Measurements from ENCODE around the gene HS6ST2. TPM values are rescaled to one million over a fixed set of nuclear protein-coding genes. Genes with fewer than 3 reads are reported as not detected.

HS6ST2 gene
- total and polyA plus RNA-seq, 11 donors = 0.05 to 0.54 (median 0.17) TPM; not detected in 3

DNA sequence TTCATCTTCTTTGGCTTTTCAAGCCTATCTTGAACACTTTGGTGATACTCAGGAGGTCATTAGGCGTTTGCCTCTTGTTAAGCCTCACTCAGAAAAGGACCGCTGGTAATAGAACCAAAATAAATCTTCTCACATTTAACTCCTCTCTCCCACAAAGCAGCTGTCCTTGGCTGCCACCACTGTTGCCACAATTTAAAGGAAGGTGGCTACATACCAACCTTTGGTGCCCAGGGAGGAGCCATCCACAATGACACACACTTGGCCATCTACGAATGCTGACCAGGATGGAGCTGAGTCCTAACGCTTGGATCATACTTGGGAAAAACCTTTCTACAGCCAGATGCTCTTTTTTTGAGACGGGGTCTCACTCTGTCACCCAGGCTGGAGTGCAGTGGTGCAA lies 210.2 kb downstream of the HS6ST2 start:
- DNase-seq (no peak), ATAC-seq (no peak)
- H3K36me3 ChIP-seq = no peaks in the 10 kb centered on the region
- peaks cover 0 to 29% (median 0%) of the 10 kb centered on the region in 9 donors for H3K27me3 ChIP-seq
- intact Hi-C loops (cut with DNase I) = loop anchor here in 5 of 10 donors (10.0 kb wide), 3 partner anchors 207 to 427 kb away; partner anchors contain the start of gene HS6ST2 (in 4 of the 5)
- TF ChIP-seq POLR2A (IDR thresholded peaks at IDR 0.05) = no peak
- TF ChIP-seq, protein P1, sequence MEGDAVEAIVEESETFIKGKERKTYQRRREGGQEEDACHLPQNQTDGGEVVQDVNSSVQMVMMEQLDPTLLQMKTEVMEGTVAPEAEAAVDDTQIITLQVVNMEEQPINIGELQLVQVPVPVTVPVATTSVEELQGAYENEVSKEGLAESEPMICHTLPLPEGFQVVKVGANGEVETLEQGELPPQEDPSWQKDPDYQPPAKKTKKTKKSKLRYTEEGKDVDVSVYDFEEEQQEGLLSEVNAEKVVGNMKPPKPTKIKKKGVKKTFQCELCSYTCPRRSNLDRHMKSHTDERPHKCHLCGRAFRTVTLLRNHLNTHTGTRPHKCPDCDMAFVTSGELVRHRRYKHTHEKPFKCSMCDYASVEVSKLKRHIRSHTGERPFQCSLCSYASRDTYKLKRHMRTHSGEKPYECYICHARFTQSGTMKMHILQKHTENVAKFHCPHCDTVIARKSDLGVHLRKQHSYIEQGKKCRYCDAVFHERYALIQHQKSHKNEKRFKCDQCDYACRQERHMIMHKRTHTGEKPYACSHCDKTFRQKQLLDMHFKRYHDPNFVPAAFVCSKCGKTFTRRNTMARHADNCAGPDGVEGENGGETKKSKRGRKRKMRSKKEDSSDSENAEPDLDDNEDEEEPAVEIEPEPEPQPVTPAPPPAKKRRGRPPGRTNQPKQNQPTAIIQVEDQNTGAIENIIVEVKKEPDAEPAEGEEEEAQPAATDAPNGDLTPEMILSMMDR (IDR thresholded peaks at IDR 0.05) = no peak
- WGBS, 4 donors = 78 to 96% (median 88%) methylated on average over 5 of the region's 5 CpGs
- no peaks in the 10 kb centered on the region for H3K4me1 ChIP-seq
- H3K9me3 ChIP-seq = no peaks in the 10 kb centered on the region
- H3K27ac ChIP-seq = no peak overlapping the region
- H3K4me3 ChIP-seq = no peak overlapping the region

DNA sequence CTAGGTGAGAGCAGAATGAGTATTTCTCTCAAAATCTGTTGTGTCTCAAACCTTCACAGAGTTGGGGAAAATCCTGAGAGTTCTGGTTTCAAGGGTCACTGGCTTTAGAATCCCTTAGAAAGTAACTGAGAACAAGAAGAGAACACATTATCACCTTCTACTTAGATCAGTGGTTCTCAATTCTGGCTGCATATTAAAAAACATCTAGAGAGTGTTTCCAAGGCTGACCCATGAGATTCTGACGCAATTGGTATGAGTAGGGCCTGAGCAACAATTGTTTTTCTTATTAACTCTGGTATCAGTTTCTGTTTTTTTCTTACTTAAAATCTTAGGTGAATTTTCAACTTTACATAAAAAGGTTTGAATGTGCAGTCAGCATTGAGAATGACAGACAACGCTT lies 212.8 kb downstream of the HS6ST2 start:
- ATAC-seq = no peak
- no peak for TF ChIP-seq POLR2A (IDR thresholded peaks at IDR 0.05)
- TF ChIP-seq, protein P1 (IDR thresholded peaks at IDR 0.05) = no peak
- Histone ChIP-seq H3K4me1 (no peaks in the 10 kb centered on the region), H3K9me3 (no peaks in the 10 kb centered on the region), H3K27ac (no peak overlapping the region), H3K27me3 (peaks cover 0 to 23% (median 0%) of the 10 kb centered on the region in 9 donors), H3K4me3 (no peak overlapping the region), H3K36me3 (no peaks in the 10 kb centered on the region)
- 73 to 96% (median 84%) methylated on average over 2 of the region's 2 CpGs for WGBS, 4 donors
- intact Hi-C loops (cut with DNase I) = loop anchor here in 5 of 10 donors (10.0 kb wide), 3 partner anchors 209 to 429 kb away; partner anchors contain the start of gene HS6ST2 (in 4 of the 5)
- no peak for DNase-seq

DNA sequence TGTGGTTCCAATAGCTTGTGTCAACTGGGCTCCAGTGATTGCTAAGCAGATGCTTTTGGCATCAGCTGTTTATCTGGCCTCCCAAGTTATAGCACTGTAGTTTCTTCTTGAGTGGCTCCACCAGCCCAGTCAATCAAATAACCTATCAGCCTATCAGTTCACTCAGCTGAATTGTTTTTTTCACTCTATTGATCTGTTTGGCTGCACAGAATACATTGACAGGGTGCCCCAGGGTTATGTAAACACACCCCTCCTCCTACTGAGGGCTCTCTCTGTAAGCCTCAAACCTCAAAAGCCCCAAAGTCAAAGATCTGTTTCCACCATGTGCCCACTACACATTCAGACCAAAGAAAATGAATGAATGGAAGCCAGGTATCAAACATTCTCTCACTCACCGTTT lies 214.0 kb downstream of the HS6ST2 start:
- no peak overlapping the region for H3K4me3 ChIP-seq
- peaks cover 0 to 24% (median 0%) of the 10 kb centered on the region in 9 donors for H3K27me3 ChIP-seq
- TF ChIP-seq POLR2A (IDR thresholded peaks at IDR 0.05) = no peak
- TF ChIP-seq, protein P1 (IDR thresholded peaks at IDR 0.05) = no peak
- ATAC-seq (no peak), DNase-seq (no peak)
- H3K9me3 ChIP-seq = no peaks in the 10 kb centered on the region
- no peak overlapping the region for H3K27ac ChIP-seq
- H3K4me1 ChIP-seq = no peaks in the 10 kb centered on the region
- intact Hi-C loops (cut with DNase I) = loop anchor here in 6 of 10 donors (5.0 to 10.0 kb wide), 4 partner anchors 210 to 430 kb away; partner anchors contain the start of gene HS6ST2 (in 5 of the 6)
- H3K36me3 ChIP-seq = no peaks in the 10 kb centered on the region
- 0 to 71% (median 52%) methylated on average over 1 of the region's 1 CpG for WGBS, 4 donors

DNA sequence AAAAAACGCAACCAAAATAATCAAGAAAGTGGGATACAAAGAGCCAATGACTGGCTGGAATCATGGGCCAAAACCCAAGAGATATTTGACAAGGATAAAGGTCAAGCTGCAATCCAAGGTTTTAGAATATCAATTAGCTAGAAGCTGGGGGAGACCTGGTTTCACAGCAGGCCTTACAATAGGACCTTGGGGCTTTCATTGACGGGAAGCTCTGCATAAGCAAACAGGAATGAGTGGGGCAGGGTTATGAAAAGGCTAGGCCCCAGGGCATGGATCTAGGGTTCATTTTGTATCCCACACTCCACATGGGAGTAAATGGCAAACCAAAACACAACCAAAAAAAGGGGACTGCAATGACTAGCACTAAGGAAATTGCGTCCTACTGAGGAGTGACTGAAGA lies 215.3 kb downstream of the HS6ST2 start:
- no peak overlapping the region for H3K4me3 ChIP-seq
- no peak overlapping the region for H3K27ac ChIP-seq
- H3K4me1 ChIP-seq = no peaks in the 10 kb centered on the region
- TF ChIP-seq, protein P1 (IDR thresholded peaks at IDR 0.05) = no peak
- TF ChIP-seq POLR2A (IDR thresholded peaks at IDR 0.05) = no peak
- ATAC-seq (no peak), DNase-seq (no peak)
- no peaks in the 10 kb centered on the region for H3K9me3 ChIP-seq
- H3K36me3 ChIP-seq = no peaks in the 10 kb centered on the region
- intact Hi-C loops (cut with DNase I) = loop anchor here in 6 of 10 donors (5.0 to 10.0 kb wide), 4 partner anchors 212 to 432 kb away; partner anchors contain the start of gene HS6ST2 (in 5 of the 6)
- peaks cover 0 to 34% (median 0%) of the 10 kb centered on the region in 9 donors for H3K27me3 ChIP-seq
- WGBS, 4 donors = 75 to 92% (median 89%) methylated on average over 3 of the region's 3 CpGs
